Activated T-helper 1 cell treated with anti-CD3 and anti-CD28 coated beads, Interleukin-12 subunit alpha, Interleukin-12 subunit beta, Interleukin-2, Interleukin-4 antibody, amounts not matched to agents 30 ng/mL and 10 ng/mL and 1 ng/mL, durations not matched to agents 14 hours and 24 hours and 36 hours (primary cell): ENCODE results near the gene HOXB1. TPM values are rescaled to one million over a fixed set of nuclear protein-coding genes. Genes with fewer than 3 reads are reported as not detected.

Experiments
- DNase-seq: peaks from one replicate; pipeline ENCODE4 v3.0.0; 2021; ENCODE audit warnings: low spot score
- H3K27ac Mint-ChIP-seq: one replicate; pipeline ENCODE4 v1.8.0; 2021; ENCODE audit warnings: mild to moderate bottlenecking, mixed read lengths
- H3K27me3 Mint-ChIP-seq: one replicate; pipeline ENCODE4 v1.8.0; 2022; ENCODE audit warnings: mild to moderate bottlenecking, moderate library complexity, mixed read lengths; ENCODE audit not compliant: insufficient read depth
- H3K36me3 Mint-ChIP-seq: one replicate; pipeline ENCODE4 v1.8.0; 2021; ENCODE audit warnings: low read depth, mixed read lengths
- H3K4me1 Mint-ChIP-seq: one replicate; pipeline ENCODE4 v1.8.0; 2021; ENCODE audit warnings: low read depth, mixed read lengths
- H3K4me3 Mint-ChIP-seq: one replicate; pipeline ENCODE4 v1.8.0; 2021; ENCODE audit warnings: mild to moderate bottlenecking, moderate library complexity, mixed read lengths
- H3K9me3 Mint-ChIP-seq: one replicate; pipeline ENCODE4 v1.8.0; 2021; ENCODE audit warnings: mixed read lengths
- intact Hi-C: fragments of 100-400 bp; cut with micrococcal nuclease; formaldehyde crosslinking; loops from one replicate; pipeline ENCODE4 v1.15.1; 2024
- total RNA-seq: library from RNA; stranded (reverse); gene quantifications from 2 replicates; pipeline ENCODE4 v1.2.3, GENCODE V29; 2022

The HOXB1 gene
- total RNA-seq: not detected in 2 replicates

- Mint-ChIP-seq H3K27ac (no peak within 1 kb of the TSS), H3K4me3 (no peak within 1 kb of the TSS), H3K9me3 (no peaks in the 10 kb centered on the region), H3K27me3 (peaks cover 41% of the 10 kb centered on the region), H3K36me3 (no peaks in the 10 kb centered on the region), H3K4me1 (no peaks in the 10 kb centered on the region)
- intact Hi-C loops: no loop called here
- no peak for DNase-seq
These were observed at the start of gene HOXB1 for GRCh38 chr17:48530887-48531272. TSS of gene HOXB1 (minus strand) at chr17:48531011. CDS start at chr17:48530904, 107 bp downstream.

- peaks cover 48% of the 10 kb centered on the region for H3K27me3 Mint-ChIP-seq
- no peaks in the 10 kb centered on the region for H3K9me3 Mint-ChIP-seq
- H3K27ac Mint-ChIP-seq: peak overlapping the region; percentile 31
- intact Hi-C loops: loop anchor here (2.0 kb wide), 2 partner anchors 33 to 167 kb away; no protein-coding TSS in a partner anchor
- peak overlapping the region; percentile 91 for H3K4me3 Mint-ChIP-seq
- peaks cover 10% of the 10 kb centered on the region for H3K36me3 Mint-ChIP-seq
- H3K4me1 Mint-ChIP-seq: peaks cover 77% of the 10 kb centered on the region
- DNase-seq: no peak
These were observed 49.1 kb upstream of the HOXB1 start for GRCh38 chr17:48579760-48580554.

GRCh38 chr17:48579471-48579759 is 48.6 kb upstream of the HOXB1 start:
- Mint-ChIP-seq H3K36me3 (peaks cover 10% of the 10 kb centered on the region), H3K27me3 (peaks cover 46% of the 10 kb centered on the region), H3K4me3 (peak overlapping the region; percentile 91), H3K4me1 (peaks cover 73% of the 10 kb centered on the region), H3K27ac (peak overlapping the region; percentile 44), H3K9me3 (no peaks in the 10 kb centered on the region)
- intact Hi-C loops: loop anchor here (2.0 kb wide), 2 partner anchors 33 to 167 kb away; no protein-coding TSS in a partner anchor
- no peak for DNase-seq

- peak overlapping the region; percentile 86 for H3K27ac Mint-ChIP-seq
- peaks cover 10% of the 10 kb centered on the region for H3K36me3 Mint-ChIP-seq
- peaks cover 42% of the 10 kb centered on the region for H3K27me3 Mint-ChIP-seq
- intact Hi-C loops: loop anchor here (1.0 to 2.0 kb wide), 4 partner anchors 32 to 166 kb away; no protein-coding TSS in a partner anchor
- peaks cover 67% of the 10 kb centered on the region for H3K4me1 Mint-ChIP-seq
- no peak for DNase-seq
- peak overlapping the region; percentile 91 for H3K4me3 Mint-ChIP-seq
- no peaks in the 10 kb centered on the region for H3K9me3 Mint-ChIP-seq
These were observed 48.0 kb upstream of the HOXB1 start for GRCh38 chr17:48578616-48579470.

- H3K4me1 Mint-ChIP-seq: peaks cover 66% of the 10 kb centered on the region
- intact Hi-C loops: loop anchor here (1.0 to 2.0 kb wide), 4 partner anchors 31 to 165 kb away; no protein-coding TSS in a partner anchor
- peaks cover 8% of the 10 kb centered on the region for H3K36me3 Mint-ChIP-seq
- H3K27me3 Mint-ChIP-seq: peaks cover 37% of the 10 kb centered on the region
- peak; percentile 68 for DNase-seq
- peak within 1 kb of the TSS; percentile 86 for H3K27ac Mint-ChIP-seq
- H3K9me3 Mint-ChIP-seq: no peaks in the 10 kb centered on the region
- peak within 1 kb of the TSS; percentile 91 for H3K4me3 Mint-ChIP-seq
These were observed 47.3 kb upstream of the HOXB1 start, which contains the start of gene HOXB4 for GRCh38 chr17:48577946-48578615. TSS of gene HOXB4 (minus strand) at chr17:48578350. CDS start at chr17:48578319, 31 bp downstream.

GRCh38 chr17:48577330-48577945 is 46.6 kb upstream of the HOXB1 start:
- H3K27me3 Mint-ChIP-seq: peaks cover 30% of the 10 kb centered on the region
- intact Hi-C loops: no loop called here
- peaks cover 60% of the 10 kb centered on the region for H3K4me1 Mint-ChIP-seq
- H3K4me3 Mint-ChIP-seq: peak overlapping the region; percentile 87
- peak overlapping the region; percentile 77 for H3K27ac Mint-ChIP-seq
- no peaks in the 10 kb centered on the region for H3K9me3 Mint-ChIP-seq
- H3K36me3 Mint-ChIP-seq: peaks cover 7% of the 10 kb centered on the region
- DNase-seq: no peak

GRCh38 chr17:48576479-48577309 is 45.9 kb upstream of the HOXB1 start:
- no peak for DNase-seq
- H3K4me3 Mint-ChIP-seq: peak overlapping the region; percentile 87
- H3K9me3 Mint-ChIP-seq: no peaks in the 10 kb centered on the region
- peaks cover 61% of the 10 kb centered on the region for H3K4me1 Mint-ChIP-seq
- H3K27ac Mint-ChIP-seq: peak overlapping the region; percentile 79
- H3K27me3 Mint-ChIP-seq: peaks cover 29% of the 10 kb centered on the region
- H3K36me3 Mint-ChIP-seq: peaks cover 9% of the 10 kb centered on the region
- intact Hi-C loops: no loop called here

- intact Hi-C loops: no loop called here
- Mint-ChIP-seq H3K4me3 (peak overlapping the region; percentile 56), H3K27ac (no peak overlapping the region), H3K4me1 (peaks cover 54% of the 10 kb centered on the region), H3K36me3 (peaks cover 13% of the 10 kb centered on the region), H3K9me3 (no peaks in the 10 kb centered on the region), H3K27me3 (peaks cover 20% of the 10 kb centered on the region)
- no peak for DNase-seq
These were observed 45.1 kb upstream of the HOXB1 start for GRCh38 chr17:48575673-48576478.

- Mint-ChIP-seq H3K36me3 (peaks cover 13% of the 10 kb centered on the region), H3K27me3 (peaks cover 15% of the 10 kb centered on the region), H3K27ac (no peak overlapping the region), H3K4me3 (peak overlapping the region; percentile 25), H3K9me3 (no peaks in the 10 kb centered on the region), H3K4me1 (peaks cover 47% of the 10 kb centered on the region)
- intact Hi-C loops: no loop called here
- DNase-seq: no peak
These were observed 44.3 kb upstream of the HOXB1 start for GRCh38 chr17:48575066-48575582.

- H3K36me3 Mint-ChIP-seq: peaks cover 13% of the 10 kb centered on the region
- no peak for DNase-seq
- no peaks in the 10 kb centered on the region for H3K9me3 Mint-ChIP-seq
- peaks cover 13% of the 10 kb centered on the region for H3K27me3 Mint-ChIP-seq
- no peak overlapping the region for H3K27ac Mint-ChIP-seq
- H3K4me1 Mint-ChIP-seq: peaks cover 41% of the 10 kb centered on the region
- intact Hi-C loops: no loop called here
- H3K4me3 Mint-ChIP-seq: no peak overlapping the region
These were observed 43.8 kb upstream of the HOXB1 start for GRCh38 chr17:48574505-48575065.
